DOHH2 (cell line): ENCODE data around the gene NR1H3.

Experiments
- EZH2phosphoT487 ChIP-seq: fragments of 200-600 bp; sonication (generic); IDR thresholded peaks from 2 replicates; pipeline ENCODE4 v1.6.1; 2017; ENCODE audit warnings: borderline replicate concordance, mild to moderate bottlenecking, antibody characterized with exemption, low read length, moderate library complexity, mixed read lengths
- TF ChIP-seq, protein P1 (sequence below): fragments of 200-600 bp; sonication (generic); IDR thresholded peaks from one replicate; pipeline ENCODE4 v1.5.1; 2014; ENCODE audit warnings: antibody characterized with exemption, mild to moderate bottlenecking, low read depth, low read length; ENCODE audit not compliant: poor library complexity, severe bottlenecking

DNA sequence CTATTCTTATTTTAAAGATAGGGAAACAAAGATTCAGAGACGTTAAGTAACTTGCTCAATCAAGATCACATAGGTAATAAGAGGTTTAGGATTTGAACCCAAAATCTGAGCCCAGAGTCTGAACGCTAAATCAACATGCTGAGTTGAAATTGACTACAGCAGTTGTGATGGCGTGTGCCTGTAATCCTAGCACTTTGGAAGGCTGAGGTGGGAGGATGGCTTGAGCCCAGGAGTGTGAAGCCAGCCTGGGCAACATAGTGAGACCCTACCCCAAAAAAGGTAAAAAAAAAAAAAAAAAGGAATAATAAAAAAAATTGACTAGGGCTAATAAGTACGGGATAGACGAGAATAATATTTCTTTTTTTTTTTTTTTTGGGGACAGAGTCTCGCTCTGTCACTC lies 1.4 kb upstream of the NR1H3 start:
- TF ChIP-seq, protein P1, sequence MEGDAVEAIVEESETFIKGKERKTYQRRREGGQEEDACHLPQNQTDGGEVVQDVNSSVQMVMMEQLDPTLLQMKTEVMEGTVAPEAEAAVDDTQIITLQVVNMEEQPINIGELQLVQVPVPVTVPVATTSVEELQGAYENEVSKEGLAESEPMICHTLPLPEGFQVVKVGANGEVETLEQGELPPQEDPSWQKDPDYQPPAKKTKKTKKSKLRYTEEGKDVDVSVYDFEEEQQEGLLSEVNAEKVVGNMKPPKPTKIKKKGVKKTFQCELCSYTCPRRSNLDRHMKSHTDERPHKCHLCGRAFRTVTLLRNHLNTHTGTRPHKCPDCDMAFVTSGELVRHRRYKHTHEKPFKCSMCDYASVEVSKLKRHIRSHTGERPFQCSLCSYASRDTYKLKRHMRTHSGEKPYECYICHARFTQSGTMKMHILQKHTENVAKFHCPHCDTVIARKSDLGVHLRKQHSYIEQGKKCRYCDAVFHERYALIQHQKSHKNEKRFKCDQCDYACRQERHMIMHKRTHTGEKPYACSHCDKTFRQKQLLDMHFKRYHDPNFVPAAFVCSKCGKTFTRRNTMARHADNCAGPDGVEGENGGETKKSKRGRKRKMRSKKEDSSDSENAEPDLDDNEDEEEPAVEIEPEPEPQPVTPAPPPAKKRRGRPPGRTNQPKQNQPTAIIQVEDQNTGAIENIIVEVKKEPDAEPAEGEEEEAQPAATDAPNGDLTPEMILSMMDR, result no peak
- no peak for TF ChIP-seq EZH2phosphoT487
